Nephron progenitor cell (in vitro differentiated cells): ENCODE results near the gene NTRK2.

Experiments
- DNase-seq: peaks from one replicate; pipeline ENCODE4 v3.0.0; 2021
- H3K27ac Mint-ChIP-seq: 2 replicates; pipeline ENCODE4 v1.8.0; 2021; ENCODE audit warnings: mild to moderate bottlenecking, moderate library complexity, mixed read lengths
- H3K27me3 Mint-ChIP-seq: 2 replicates; pipeline ENCODE4 v1.8.0; 2021; ENCODE audit warnings: mild to moderate bottlenecking, low read depth, mixed read lengths; ENCODE audit not compliant: poor library complexity
- H3K36me3 Mint-ChIP-seq: 2 replicates; pipeline ENCODE4 v1.8.0; 2021; ENCODE audit warnings: low read depth, mixed read lengths
- H3K4me1 Mint-ChIP-seq: 2 replicates; pipeline ENCODE4 v1.8.0; 2021; ENCODE audit warnings: mixed read lengths
- H3K4me3 Mint-ChIP-seq: 2 replicates; pipeline ENCODE4 v1.8.0; 2021; ENCODE audit warnings: mild to moderate bottlenecking, moderate library complexity, mixed read lengths
- H3K9me3 Mint-ChIP-seq: 2 replicates; pipeline ENCODE4 v1.8.0; 2021; ENCODE audit warnings: mild to moderate bottlenecking, moderate library complexity, mixed read lengths
- CTCF ChIP-seq: fragments of 200-600 bp; sonication (generic); IDR thresholded peaks from 2 replicates; pipeline ENCODE4 v1.5.0; 2021; ENCODE audit warnings: antibody characterized with exemption

NTRK2 gene

GRCh38 chr9:84916769-84917168 lies 247.2 kb downstream of the NTRK2 start:
- no peak for DNase-seq
- Mint-ChIP-seq H3K36me3 (no peaks in the 10 kb centered on the region), H3K27ac (no peak overlapping the region), H3K4me3 (no peak overlapping the region), H3K9me3 (peaks cover 4% of the 10 kb centered on the region), H3K4me1 (no peaks in the 10 kb centered on the region), H3K27me3 (peaks cover 11% of the 10 kb centered on the region)
- TF ChIP-seq CTCF = no peak

DNA sequence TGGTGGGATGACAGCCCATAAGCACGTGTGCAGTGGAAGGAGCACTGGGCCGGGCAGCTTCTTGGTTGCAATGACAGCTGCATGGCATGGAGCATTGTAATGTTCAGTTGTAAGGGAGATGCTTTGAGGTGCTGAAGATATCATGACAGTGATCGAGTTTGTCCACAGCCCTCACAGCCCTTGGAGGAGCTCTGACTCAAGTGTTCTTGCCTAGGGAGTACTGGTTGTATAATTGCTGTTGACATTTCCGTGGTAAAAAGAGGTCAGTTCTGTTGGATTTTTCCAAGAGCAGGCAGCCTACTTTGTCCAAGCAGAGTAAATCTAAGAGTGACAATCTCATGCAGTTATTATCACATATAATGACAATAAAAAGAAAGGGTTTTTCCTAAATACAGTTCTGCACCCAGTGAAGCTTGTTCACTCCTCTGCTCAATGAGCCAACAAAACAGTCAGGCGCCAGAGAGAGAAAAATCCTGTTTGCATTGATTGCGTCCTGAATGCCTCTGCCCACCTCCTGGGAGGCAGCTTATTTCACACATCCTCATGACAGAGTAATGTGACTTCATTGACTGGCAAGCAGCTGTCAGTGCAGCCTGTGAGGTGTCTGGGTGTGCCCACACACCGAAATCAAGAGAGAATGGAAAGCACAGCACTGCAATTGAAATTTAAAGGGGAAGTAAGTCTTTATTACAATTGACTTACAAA lies 248.0 kb downstream of the NTRK2 start:
- H3K4me1 Mint-ChIP-seq = no peaks in the 10 kb centered on the region
- H3K27me3 Mint-ChIP-seq = peaks cover 11% of the 10 kb centered on the region
- no peak for TF ChIP-seq CTCF
- H3K36me3 Mint-ChIP-seq = no peaks in the 10 kb centered on the region
- no peaks in the 10 kb centered on the region for H3K9me3 Mint-ChIP-seq
- H3K4me3 Mint-ChIP-seq = no peak overlapping the region
- no peak for DNase-seq
- no peak overlapping the region for H3K27ac Mint-ChIP-seq

DNA sequence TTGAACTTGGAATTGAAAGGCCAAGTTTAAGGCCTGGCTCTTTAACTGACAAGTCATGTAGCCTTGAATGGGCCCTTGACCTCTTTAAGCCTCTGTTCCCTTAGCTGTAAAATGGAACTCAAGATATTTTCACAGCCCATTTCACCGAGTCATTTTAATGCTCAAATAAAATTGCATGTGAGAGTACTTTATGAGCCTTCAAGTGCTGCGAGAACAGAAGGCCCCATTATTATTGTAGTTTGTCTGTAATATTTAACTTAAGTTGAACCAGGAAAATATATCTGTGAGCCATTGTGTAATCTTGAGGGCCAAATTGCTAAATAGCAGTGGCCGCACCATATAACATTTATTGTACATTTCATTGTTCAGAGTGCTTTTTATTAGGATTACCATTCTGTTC lies 249.9 kb downstream of the NTRK2 start:
- Mint-ChIP-seq H3K4me3 (no peak overlapping the region), H3K27me3 (peaks cover 11% of the 10 kb centered on the region), H3K27ac (no peak overlapping the region), H3K36me3 (no peaks in the 10 kb centered on the region), H3K9me3 (no peaks in the 10 kb centered on the region), H3K4me1 (no peaks in the 10 kb centered on the region)
- TF ChIP-seq CTCF = no peak
- DNase-seq = no peak

DNA sequence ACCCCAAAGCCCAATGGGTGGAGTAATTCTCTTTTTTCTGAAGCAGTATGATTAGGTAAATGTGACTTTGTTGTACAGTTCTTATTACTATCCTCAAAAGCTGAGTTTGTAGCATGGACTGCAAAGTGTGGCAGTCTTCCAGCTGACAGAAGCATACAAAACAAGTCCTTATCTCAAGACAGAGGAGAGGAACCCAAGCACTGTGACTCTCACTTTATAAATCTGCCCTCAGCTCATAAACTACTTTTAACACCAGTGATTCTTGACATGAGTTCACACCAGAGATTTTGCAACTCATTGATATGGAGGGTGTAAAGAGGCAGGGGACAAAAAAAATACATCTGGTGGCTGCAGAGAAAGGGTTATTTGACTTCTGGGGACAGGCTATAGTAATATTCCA lies 251.6 kb downstream of the NTRK2 start:
- no peak for DNase-seq
- H3K27me3 Mint-ChIP-seq = peaks cover 4% of the 10 kb centered on the region
- H3K36me3 Mint-ChIP-seq = no peaks in the 10 kb centered on the region
- peaks cover 6% of the 10 kb centered on the region for H3K4me1 Mint-ChIP-seq
- no peak for TF ChIP-seq CTCF
- H3K9me3 Mint-ChIP-seq = no peaks in the 10 kb centered on the region
- no peak overlapping the region for H3K4me3 Mint-ChIP-seq
- H3K27ac Mint-ChIP-seq = no peak overlapping the region

DNA sequence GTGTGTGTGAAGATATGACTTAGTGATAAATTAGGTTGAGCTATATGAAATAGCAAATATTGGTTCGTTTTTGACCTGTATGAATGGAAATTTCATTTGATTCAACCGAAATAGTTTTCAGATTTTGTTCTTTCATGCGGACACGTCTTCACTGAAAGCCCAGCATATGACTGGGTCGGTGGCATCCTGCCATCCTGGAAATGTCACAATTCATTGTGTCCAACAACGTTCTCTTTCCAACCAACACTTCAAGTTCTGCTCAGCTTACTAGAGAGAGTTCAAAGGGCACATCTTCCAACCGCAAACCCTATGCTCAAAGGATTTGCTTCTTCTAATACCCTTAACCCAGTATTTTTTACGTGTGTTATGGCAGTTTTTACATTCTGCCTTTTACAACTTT lies 252.5 kb downstream of the NTRK2 start:
- Mint-ChIP-seq H3K36me3 (no peaks in the 10 kb centered on the region), H3K4me1 (peaks cover 6% of the 10 kb centered on the region), H3K4me3 (no peak overlapping the region), H3K27me3 (peaks cover 4% of the 10 kb centered on the region), H3K27ac (no peak overlapping the region), H3K9me3 (no peaks in the 10 kb centered on the region)
- no peak for TF ChIP-seq CTCF
- DNase-seq = no peak

- DNase-seq = no peak
Measured at GRCh38 chr9:84924266-84924665, 254.7 kb downstream of the NTRK2 start.

More at GRCh38 chr9:84924266-84924665, 254.7 kb downstream of the NTRK2 start:
- Mint-ChIP-seq H3K4me3 (no peak overlapping the region), H3K4me1 (peaks cover 6% of the 10 kb centered on the region), H3K36me3 (no peaks in the 10 kb centered on the region), H3K27ac (peak overlapping the region; percentile 11), H3K27me3 (peaks cover 4% of the 10 kb centered on the region), H3K9me3 (no peaks in the 10 kb centered on the region)
- TF ChIP-seq CTCF = no peak
